GM12874 (cell line): Measurements from ENCODE around the gene NOL9.

Experiments used
- TF ChIP-seq, protein P1 (sequence below): IDR thresholded peaks from 2 replicates; pipeline ENCODE4 v1.5.1; 2011; ENCODE audit warnings: low read depth, mild to moderate bottlenecking, control low read depth, low read length, moderate library complexity; ENCODE audit not compliant: insufficient read depth

The NOL9 gene

GRCh38 chr1:6599141-6599975, 45.0 kb upstream of the NOL9 start:
- TF ChIP-seq, protein P1, sequence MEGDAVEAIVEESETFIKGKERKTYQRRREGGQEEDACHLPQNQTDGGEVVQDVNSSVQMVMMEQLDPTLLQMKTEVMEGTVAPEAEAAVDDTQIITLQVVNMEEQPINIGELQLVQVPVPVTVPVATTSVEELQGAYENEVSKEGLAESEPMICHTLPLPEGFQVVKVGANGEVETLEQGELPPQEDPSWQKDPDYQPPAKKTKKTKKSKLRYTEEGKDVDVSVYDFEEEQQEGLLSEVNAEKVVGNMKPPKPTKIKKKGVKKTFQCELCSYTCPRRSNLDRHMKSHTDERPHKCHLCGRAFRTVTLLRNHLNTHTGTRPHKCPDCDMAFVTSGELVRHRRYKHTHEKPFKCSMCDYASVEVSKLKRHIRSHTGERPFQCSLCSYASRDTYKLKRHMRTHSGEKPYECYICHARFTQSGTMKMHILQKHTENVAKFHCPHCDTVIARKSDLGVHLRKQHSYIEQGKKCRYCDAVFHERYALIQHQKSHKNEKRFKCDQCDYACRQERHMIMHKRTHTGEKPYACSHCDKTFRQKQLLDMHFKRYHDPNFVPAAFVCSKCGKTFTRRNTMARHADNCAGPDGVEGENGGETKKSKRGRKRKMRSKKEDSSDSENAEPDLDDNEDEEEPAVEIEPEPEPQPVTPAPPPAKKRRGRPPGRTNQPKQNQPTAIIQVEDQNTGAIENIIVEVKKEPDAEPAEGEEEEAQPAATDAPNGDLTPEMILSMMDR, result no peak

DNA sequence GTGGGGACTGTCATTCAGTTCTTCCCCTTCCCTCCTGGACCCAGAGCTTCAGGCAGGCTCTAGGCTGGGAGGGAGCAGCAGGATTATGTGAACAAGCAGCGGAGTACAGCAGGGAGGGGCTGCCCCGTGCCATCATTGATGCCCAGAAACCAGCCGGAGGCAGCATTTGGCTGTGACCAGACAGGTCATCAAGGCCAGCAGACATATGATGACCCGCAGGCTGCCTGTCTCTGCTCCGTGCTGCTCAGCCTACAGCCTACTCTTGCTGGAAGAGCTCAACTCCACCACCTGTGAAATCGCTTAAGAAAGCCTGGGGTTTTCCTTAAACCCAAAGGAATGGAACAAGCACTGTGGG, 43.4 kb upstream of the NOL9 start:
- TF ChIP-seq, protein P1, result no peak

- TF ChIP-seq, protein P1, result no peak
These were observed 42.8 kb upstream of the NOL9 start for GRCh38 chr1:6596886-6597776.

- TF ChIP-seq, protein P1, result no peak
These were observed 42.0 kb upstream of the NOL9 start for GRCh38 chr1:6596351-6596750.

DNA sequence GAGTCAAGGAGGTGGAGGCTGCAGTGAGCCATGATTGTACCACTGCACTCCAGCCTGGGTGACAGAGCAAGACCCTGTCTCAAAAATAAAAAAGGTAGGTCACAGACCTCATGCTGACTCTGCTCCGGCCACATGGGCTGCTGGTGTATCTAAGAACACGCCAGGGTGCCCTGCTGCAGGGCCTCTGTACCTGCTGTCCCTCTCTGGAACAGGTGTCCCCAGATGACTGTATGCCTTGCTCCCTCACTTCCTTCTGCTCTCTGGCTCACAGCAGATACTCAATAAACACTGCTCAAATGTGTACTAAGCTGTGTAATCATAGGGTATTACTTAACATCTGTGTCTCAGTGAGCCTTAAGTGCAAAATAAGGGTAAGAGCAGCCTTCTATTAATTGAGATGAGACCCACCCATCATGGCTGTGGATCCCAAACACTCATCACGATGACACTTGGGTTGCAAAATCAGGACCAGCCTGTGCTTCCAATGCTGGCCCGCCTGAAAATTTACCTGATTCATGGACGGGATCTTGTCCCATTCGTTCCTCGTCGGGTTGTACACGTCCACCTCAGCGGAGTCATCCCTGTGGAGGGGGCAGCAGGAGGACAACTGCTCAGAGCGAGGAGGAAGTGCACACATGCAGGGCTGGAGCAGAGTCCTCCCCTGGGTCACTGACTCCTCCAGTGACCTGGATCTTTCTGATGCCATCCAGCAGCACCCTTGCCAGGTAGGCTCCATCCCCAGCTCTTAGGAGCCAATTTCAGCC, 40.8 kb upstream of the NOL9 start:
- TF ChIP-seq, protein P1, result no peak

DNA sequence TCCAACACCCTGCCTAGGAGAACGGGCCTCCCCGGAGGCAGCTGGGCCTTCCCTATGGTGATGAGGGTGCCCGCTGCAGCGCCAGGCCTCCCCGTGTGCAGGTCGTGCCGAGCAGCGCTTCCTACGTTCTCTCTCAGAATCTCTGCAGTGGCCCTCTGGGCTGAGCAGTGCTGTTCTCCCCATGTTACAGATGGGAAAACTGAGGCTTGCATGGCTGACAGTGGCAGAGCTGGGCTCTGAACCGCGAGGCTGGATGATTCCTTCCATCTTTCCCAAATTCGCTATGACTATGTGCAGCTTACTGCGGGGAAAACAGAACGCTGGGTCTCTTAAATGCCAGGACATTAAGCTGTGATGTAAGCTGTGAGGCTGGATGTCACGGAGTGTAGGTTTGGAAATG, 39.5 kb upstream of the NOL9 start:
- TF ChIP-seq, protein P1, result no peak
